Measurements from ENCODE around the gene GNB4. TPM values are rescaled to one million over a fixed set of nuclear protein-coding genes. Genes with fewer than 3 reads are reported as not detected.

The GNB4 gene
- total RNA-seq, 3 donors from 2014 or later (not counting 1 experiment from before 2014, with no cell fraction given) = 1.6 to 3.4 (median 2.9) TPM

DNA sequence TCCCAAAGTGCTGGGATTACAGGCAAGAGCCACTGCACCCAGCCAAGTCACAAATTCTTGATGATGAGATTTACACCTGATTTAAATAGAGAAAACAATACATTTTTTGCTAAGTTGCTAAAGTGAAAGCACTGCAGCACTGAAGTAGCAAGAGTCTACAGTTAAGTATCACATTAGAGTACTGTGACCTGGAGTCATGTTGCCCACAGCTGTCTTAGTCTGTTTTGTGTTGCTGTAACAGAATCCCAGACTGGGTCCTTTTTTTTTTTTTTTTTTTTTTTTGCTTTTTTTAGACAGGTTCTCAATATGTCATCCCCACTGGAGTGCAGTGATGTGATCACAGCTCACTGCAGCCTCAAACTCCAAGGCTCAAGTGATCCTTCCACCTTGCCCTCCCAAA, 23.2 kb upstream of the GNB4 start:
- ATAC-seq (no peak), DNase-seq (no peak)
- Histone ChIP-seq H3K9me3 (ENCODE audit: control insufficient read depth, insufficient read depth, low read length) (no peaks in the 10 kb centered on the region), H3K27me3 (ENCODE audit: control insufficient read depth, insufficient read depth, low read length) (no peaks in the 10 kb centered on the region), H3K4me1 (ENCODE audit: control insufficient read depth, insufficient read depth, low read length) (no peaks in the 10 kb centered on the region), H3K36me3 (ENCODE audit: control insufficient read depth, insufficient read depth, low read length) (no peaks in the 10 kb centered on the region), H3K4me3 (ENCODE audit: low read length) (no peak overlapping the region), H3K27ac (ENCODE audit: low read length) (no peak overlapping the region)
- H3K36me3 Mint-ChIP-seq = no peaks in the 10 kb centered on the region
- H3K27ac Mint-ChIP-seq = no peak overlapping the region
- intact Hi-C loops (cut with micrococcal nuclease) = no loop called here
- H3K9me3 Mint-ChIP-seq = no peaks in the 10 kb centered on the region
- H3K27me3 Mint-ChIP-seq (ENCODE audit: low read depth in 2 of 2) = no peaks in the 10 kb centered on the region
- no peak overlapping the region for H3K4me3 Mint-ChIP-seq
- TF ChIP-seq, protein P1, sequence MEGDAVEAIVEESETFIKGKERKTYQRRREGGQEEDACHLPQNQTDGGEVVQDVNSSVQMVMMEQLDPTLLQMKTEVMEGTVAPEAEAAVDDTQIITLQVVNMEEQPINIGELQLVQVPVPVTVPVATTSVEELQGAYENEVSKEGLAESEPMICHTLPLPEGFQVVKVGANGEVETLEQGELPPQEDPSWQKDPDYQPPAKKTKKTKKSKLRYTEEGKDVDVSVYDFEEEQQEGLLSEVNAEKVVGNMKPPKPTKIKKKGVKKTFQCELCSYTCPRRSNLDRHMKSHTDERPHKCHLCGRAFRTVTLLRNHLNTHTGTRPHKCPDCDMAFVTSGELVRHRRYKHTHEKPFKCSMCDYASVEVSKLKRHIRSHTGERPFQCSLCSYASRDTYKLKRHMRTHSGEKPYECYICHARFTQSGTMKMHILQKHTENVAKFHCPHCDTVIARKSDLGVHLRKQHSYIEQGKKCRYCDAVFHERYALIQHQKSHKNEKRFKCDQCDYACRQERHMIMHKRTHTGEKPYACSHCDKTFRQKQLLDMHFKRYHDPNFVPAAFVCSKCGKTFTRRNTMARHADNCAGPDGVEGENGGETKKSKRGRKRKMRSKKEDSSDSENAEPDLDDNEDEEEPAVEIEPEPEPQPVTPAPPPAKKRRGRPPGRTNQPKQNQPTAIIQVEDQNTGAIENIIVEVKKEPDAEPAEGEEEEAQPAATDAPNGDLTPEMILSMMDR (IDR thresholded peaks at IDR 0.05) = no peak
- H3K4me1 Mint-ChIP-seq = peaks cover 0 to 3% of the 10 kb centered on the region in 2 donors

DNA sequence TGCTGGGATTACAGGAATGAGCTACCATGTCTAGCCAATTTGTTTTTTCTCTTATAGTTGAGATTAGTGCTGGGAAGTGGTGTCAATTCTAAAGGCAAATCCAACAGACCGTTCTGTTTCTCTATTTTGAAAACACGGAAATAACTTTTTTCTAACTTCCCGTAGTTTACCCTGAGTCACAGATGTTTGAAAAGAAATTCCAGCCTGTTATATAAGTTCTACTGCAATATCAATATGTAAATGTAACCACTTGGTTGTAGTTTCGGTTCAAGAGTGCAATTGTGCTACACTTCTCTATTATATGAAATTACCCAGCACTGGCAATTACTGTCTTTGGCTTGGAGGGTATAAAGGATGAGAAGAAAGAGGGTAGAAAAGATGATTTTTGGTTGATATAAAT, 22.3 kb upstream of the GNB4 start:
- intact Hi-C loops (cut with micrococcal nuclease) = no loop called here
- Mint-ChIP-seq H3K4me1 (peaks cover 0 to 3% of the 10 kb centered on the region in 2 donors), H3K4me3 (no peak overlapping the region), H3K27me3 (ENCODE audit: low read depth in 2 of 2) (no peaks in the 10 kb centered on the region), H3K9me3 (no peaks in the 10 kb centered on the region), H3K36me3 (no peaks in the 10 kb centered on the region), H3K27ac (no peak overlapping the region)
- no peaks in the 10 kb centered on the region for H3K4me1 ChIP-seq (ENCODE audit: control insufficient read depth, insufficient read depth, low read length)
- TF ChIP-seq, protein P1 (IDR thresholded peaks at IDR 0.05) = no peak
- no peaks in the 10 kb centered on the region for H3K9me3 ChIP-seq (ENCODE audit: control insufficient read depth, insufficient read depth, low read length)
- ATAC-seq (no peak), DNase-seq (no peak)
- H3K36me3 ChIP-seq (ENCODE audit: control insufficient read depth, insufficient read depth, low read length) = no peaks in the 10 kb centered on the region
- WGBS (ENCODE audit: insufficient coverage) = no CpG with 5 or more reads among the region's 4 CpGs
- no peaks in the 10 kb centered on the region for H3K27me3 ChIP-seq (ENCODE audit: control insufficient read depth, insufficient read depth, low read length)
- H3K4me3 ChIP-seq (ENCODE audit: low read length) = no peak overlapping the region
- no peak overlapping the region for H3K27ac ChIP-seq (ENCODE audit: low read length)

DNA sequence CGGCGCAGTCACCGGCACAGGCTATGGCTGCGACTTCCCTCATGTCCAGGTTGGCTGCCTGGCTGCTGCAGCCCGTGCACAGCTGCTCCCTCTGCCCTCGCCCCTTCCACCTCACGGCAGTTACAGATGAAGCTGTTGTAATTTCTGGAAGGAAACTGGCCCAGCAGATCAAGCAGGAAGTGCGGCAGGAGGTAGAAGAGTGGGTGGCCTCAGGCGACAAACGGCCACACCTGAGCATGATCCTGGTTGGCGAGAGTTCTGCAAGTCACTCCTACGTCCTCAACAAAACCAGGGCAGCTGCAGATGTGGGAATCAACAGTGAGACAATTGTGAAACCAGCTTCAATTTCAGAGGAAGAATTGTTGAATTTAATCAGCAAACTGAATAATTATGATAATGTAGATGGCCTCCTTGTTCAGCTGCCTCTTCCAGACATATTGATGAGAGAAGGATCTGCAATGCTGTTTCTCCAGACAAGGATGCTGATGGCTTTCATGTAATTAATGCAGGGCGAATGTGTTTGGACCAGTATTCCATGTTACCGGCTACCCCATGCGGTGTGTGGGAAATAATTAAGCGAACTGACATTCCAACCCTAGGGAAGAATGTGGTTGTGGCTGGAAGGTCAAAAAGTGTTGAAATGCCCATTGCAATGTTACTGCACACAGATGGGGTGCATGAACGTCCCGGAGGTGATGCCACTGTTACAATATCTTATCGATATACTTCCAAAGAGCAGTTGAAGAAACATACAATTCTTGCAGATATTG, 13.2 kb upstream of the GNB4 start:
- H3K36me3 Mint-ChIP-seq = no peaks in the 10 kb centered on the region
- intact Hi-C loops (cut with micrococcal nuclease) = no loop called here
- peak in 1 of 3 donors; percentile 36 for ATAC-seq

More for the DNA sequence above, 13.2 kb upstream of the GNB4 start:
- TF ChIP-seq, protein P1 (IDR thresholded peaks at IDR 0.05) = no peak
- Mint-ChIP-seq H3K27ac (no peak overlapping the region), H3K4me1 (peaks cover 9 to 10% of the 10 kb centered on the region in 2 donors), H3K4me3 (no peak overlapping the region), H3K9me3 (no peaks in the 10 kb centered on the region), H3K27me3 (ENCODE audit: low read depth in 2 of 2) (peaks cover 6 to 17% of the 10 kb centered on the region in 2 donors)
- H3K27ac ChIP-seq (ENCODE audit: low read length) = no peak overlapping the region
- peak in 1 of 2 donors; percentile 8 for DNase-seq
- no peaks in the 10 kb centered on the region for H3K27me3 ChIP-seq (ENCODE audit: control insufficient read depth, insufficient read depth, low read length)
- H3K9me3 ChIP-seq (ENCODE audit: control insufficient read depth, insufficient read depth, low read length) = no peaks in the 10 kb centered on the region
- 39% methylated on average over 19 of the region's 19 CpGs for WGBS (ENCODE audit: insufficient coverage)
- H3K36me3 ChIP-seq (ENCODE audit: control insufficient read depth, insufficient read depth, low read length) = no peaks in the 10 kb centered on the region
- no peak overlapping the region for H3K4me3 ChIP-seq (ENCODE audit: low read length)
- peaks cover 5% of the 10 kb centered on the region for H3K4me1 ChIP-seq (ENCODE audit: control insufficient read depth, insufficient read depth, low read length)

Measured in natural killer cell (primary cell).